AG09309 (cell line): ENCODE data around the gene CTAGE1.
A peak's percentile ranks its signal among the peaks of the same experiment; 100 is the strongest.

Source experiments
- DNase-seq: peaks from one replicate; pipeline ENCODE4 v3.0.0-alpha.2; 2010; ENCODE audit warnings: low read depth
- H3K4me3 ChIP-seq: 2 replicates; pipeline ENCODE4 v1.5.1; 2011; ENCODE audit warnings: mild to moderate bottlenecking, low read depth, low read length, moderate library complexity; ENCODE audit not compliant: control insufficient read depth
- CTCF ChIP-seq: IDR thresholded peaks from 2 replicates; pipeline ENCODE4 v1.5.1; 2011; ENCODE audit warnings: mild to moderate bottlenecking, low read depth, low read length, inconsistent platforms; ENCODE audit not compliant: insufficient read depth, control insufficient read depth; ENCODE audit errors: missing control alignments

Gene CTAGE1

DNA sequence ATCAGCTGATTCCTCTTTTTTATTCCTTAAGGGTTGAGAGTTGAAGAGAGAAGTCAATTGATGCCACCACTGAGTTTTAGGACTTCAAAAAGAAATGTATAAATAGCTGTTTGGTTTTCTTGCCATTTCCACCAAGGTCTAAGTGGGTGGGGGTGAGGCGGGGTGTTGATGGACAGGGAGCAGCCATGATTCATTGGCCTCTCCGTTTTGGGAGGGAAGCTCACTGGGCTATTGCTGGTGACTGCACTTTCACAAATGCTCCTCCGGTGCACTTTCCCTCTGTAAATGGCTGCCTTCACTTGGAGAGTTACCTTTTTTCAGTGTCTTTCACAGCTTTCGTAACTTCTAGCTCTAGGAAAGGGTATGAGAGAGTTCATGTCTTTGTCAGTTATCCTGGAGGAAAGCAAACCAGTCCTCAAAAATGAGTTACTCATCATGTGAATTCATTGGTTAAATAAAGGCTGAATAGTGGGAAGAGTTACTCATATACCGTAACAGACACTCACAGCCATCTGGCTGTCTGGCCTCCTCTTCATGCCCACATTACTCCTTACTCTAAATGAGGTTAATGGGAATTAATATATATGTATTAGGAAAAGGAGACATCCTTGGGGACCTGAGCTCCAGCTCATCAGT is 17.4 kb upstream of the CTAGE1 start:
- no peak for TF ChIP-seq CTCF
- H3K4me3 ChIP-seq = no peak overlapping the region
- peak; percentile 49 for DNase-seq

- no peak overlapping the region for H3K4me3 ChIP-seq
- peak; percentile 64 for DNase-seq
- no peak for TF ChIP-seq CTCF
Measured at GRCh38 chr18:22433956-22434355, 16.2 kb upstream of the CTAGE1 start.

- TF ChIP-seq CTCF = no peak
- H3K4me3 ChIP-seq = no peak overlapping the region
- DNase-seq = peak; percentile 61
Measured at GRCh38 chr18:22432657-22433137, 15.0 kb upstream of the CTAGE1 start.

- H3K4me3 ChIP-seq = no peak overlapping the region
- DNase-seq = no peak
- no peak for TF ChIP-seq CTCF
Measured at GRCh38 chr18:22429564-22429963, 11.8 kb upstream of the CTAGE1 start.

DNA sequence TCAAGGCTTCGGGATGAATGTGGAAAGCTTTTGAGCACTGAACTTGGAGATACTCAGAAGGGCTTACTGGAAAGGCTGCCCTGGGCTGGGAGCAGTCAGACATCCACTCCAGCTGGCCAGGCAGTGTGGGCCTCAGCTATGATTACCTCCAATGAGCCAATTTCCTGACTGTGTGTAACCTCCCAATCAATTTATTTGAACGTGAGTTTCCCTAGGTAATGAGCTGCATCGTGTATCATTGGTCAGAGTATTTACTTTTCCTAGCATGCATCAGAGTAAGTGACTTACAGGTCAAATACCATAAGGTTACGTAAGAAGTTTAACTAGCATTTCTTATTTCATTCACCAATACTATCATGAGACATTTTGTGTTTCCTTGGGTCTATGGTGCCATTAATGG is 11.0 kb upstream of the CTAGE1 start:
- no peak overlapping the region for H3K4me3 ChIP-seq
- no peak for TF ChIP-seq CTCF
- DNase-seq = no peak

DNA sequence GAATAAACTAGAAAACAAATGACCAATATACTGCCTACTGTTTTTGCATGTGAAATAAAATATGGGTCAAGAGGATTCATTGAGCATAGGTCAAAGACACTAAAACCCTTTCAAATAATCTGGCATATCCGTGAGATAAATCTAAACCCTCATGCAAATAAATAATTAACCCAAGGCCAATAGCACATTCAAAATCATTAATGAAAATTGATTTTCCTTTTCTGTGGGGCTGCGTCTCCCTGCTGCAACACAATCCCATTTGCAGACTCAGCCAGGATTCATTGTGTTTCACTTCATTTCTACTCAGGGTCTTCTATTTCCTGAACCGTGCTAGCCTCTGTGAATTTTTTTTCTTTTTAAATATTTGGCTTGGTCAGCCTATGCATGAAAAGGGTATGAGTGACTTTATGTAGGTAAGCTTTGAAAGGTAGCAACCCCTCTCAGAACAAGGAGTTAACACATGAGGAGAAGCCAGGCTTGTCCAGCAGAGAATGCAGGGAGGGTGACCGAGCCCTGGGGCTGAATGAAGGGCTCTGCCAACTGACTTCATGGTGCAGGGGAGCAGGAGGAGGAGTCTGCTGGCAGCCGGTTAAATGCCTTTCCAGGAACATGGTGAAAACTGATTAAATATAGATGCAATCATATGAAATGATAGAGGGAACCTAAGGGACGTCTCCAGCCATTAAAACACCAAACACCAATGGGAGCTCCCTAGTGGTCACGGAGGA is 10.3 kb upstream of the CTAGE1 start:
- no peak for TF ChIP-seq CTCF
- DNase-seq = no peak
- H3K4me3 ChIP-seq = no peak overlapping the region
